Measurements from ENCODE around the gene PPP1R12B.

DNA sequence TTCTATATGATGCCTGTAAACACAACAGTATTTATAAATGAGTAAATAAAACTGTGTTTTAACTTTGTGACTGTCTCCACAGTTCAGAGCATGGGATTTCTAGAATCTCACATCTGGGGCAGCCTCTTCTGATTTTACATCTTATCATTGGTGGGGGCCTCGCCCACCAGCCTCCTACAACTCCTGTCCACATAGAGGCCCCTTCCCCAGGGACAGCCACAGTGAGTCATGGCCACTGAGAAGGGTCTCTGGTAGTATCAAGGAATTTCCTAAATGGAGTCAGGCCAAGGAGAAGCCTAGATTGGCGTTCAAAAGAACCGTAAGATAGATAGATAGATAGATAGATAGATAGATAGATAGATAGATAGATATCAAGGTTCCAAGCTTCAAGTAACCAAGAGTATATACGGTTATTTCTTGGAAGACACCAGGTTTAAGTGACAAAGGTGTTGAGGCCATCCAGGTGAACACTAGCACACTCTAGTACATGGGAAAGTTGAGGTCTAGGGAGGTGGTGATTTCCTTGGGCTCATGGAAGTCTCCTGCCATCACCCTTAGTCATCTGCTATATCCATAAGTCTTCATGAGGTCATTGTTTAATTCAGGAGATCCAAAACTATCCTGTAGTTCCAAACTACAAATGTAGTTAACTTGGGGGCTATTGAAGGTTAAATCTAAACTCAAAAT, 240.1 kb downstream of the PPP1R12B start:
- TF ChIP-seq, protein P1, sequence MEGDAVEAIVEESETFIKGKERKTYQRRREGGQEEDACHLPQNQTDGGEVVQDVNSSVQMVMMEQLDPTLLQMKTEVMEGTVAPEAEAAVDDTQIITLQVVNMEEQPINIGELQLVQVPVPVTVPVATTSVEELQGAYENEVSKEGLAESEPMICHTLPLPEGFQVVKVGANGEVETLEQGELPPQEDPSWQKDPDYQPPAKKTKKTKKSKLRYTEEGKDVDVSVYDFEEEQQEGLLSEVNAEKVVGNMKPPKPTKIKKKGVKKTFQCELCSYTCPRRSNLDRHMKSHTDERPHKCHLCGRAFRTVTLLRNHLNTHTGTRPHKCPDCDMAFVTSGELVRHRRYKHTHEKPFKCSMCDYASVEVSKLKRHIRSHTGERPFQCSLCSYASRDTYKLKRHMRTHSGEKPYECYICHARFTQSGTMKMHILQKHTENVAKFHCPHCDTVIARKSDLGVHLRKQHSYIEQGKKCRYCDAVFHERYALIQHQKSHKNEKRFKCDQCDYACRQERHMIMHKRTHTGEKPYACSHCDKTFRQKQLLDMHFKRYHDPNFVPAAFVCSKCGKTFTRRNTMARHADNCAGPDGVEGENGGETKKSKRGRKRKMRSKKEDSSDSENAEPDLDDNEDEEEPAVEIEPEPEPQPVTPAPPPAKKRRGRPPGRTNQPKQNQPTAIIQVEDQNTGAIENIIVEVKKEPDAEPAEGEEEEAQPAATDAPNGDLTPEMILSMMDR (IDR thresholded peaks at IDR 0.05) = no peak
- TF ChIP-seq POLR2AphosphoS5 (IDR thresholded peaks at IDR 0.05; ENCODE audit: low read depth, low read length) (no peak), TCF7L2 (IDR thresholded peaks at IDR 0.05; ENCODE audit: low read depth, low read length) (no peak)

Measured in Panc1 (cell line).